ENCODE results near the gene DPP8.

DPP8 gene

GRCh38 chr15:65533057-65533756 lies 15.7 kb upstream of the DPP8 start:
- no peak overlapping the region for H3K4me3 ChIP-seq (ENCODE audit: low read length)
- no peak for TF ChIP-seq ZNF274 (IDR thresholded peaks at IDR 0.05; ENCODE audit: low read depth, low read length)

- TF ChIP-seq ZNF274 (IDR thresholded peaks at IDR 0.05; ENCODE audit: low read depth, low read length): no peak
- H3K4me3 ChIP-seq (ENCODE audit: low read length): no peak overlapping the region
Measured at GRCh38 chr15:65532738-65533051, 15.2 kb upstream of the DPP8 start.

DNA sequence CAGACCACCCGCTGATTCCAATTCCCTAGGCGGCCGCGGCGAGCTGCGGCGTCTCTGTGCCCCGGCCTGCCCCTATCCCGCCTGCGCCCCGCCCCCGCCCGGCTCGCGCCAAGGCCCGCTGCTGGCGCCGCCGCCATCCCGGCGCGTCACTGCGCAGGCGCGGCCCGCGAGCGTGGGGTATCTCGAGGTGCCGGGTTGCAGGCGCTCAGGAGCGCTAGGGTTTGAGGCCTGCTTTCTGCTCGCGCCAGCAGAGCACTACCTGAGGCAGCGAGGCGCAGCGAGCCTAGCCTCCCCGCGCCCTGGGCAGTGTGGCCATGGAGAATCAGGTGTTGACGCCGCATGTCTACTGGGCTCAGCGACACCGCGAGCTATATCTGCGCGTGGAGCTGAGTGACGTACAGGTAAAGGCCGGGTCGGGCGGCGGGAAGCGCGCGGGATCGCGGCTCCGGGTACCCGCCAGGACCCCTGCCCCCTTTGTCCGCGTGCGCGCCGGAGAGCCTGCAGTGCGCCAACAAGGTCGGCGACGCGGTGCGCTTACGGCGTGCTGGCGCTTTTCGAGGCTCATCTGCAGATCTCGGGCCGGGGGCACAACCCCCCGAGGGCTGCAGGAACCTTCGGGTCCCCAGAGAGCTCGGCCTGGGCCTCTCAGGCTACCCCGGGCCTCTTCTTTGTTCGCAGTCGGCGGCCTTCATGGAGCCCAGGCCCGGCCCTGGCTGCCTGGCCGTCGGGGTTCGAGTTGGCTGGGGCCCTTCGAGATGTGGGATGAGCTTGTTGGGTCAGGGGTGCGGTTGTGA lies 13.0 kb upstream of the DPP8 start, which contains the start of gene HACD3:
TSS of gene HACD3 (plus strand) at position 146 of the 794 bp plus-strand sequence. CDS start at position 315, 169 bp downstream.
- no peak for TF ChIP-seq ZNF274 (IDR thresholded peaks at IDR 0.05; ENCODE audit: low read depth, low read length)

DNA sequence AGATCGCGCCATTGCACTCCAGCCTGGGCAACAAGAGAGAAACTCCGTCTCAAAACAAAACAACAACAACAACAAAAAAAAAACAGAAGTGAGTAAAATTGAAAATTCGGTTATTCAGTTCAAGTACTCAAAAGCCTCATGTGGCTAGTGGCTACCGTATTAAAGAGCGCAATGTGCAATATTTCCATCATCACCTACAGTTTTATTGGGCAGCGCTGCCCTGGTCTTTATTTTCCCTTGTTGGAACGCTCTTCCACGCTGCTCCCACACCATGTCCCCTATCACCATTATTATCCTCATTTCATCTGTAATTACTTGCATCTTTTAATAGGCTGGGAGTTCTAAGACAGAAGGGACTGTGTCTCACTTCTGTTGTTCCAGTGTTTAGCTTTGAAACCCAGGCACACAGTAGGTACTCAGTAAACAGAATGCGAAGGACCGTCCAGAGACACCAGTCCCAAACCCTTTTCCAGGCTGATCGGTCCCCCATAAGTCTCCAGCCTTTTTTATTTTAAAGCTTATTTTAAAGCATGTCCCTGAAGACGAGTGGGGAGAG lies 12.4 kb upstream of the DPP8 start:
- TF ChIP-seq ZNF274 (IDR thresholded peaks at IDR 0.05; ENCODE audit: low read depth, low read length): no peak

More for the DNA sequence above, 13.0 kb upstream of the DPP8 start, which contains the start of gene HACD3:
- peak within 1 kb of the TSS; percentile 96 for H3K4me3 ChIP-seq (ENCODE audit: low read length)

DNA sequence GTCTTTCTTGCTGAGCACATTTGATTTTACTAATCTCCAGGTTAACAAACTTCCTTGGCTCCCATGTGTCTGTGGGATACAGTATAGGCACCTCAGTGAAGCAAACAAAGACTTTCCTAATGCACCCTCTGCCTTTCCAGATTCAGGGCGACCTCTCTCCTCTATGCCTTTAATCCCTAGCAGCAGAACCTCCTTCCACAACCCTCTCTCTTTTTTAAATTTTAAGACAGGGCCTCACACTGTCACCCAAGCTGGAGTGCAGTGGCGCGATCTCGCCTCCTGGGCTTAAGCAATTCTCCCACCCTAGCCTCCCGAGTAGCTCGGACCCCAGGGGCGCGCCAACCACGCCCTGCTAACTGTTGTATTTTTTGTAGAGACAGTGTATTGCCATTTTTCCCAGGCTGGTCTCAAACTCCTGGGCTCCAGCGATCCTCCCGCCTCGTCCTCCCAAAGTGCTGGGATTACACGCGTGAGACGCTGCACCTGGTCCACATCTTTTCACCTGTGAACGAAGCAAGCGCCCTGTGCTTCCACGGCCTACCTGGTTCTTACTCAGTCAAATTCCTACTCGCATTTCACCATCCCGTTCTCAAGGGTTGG lies 11.1 kb upstream of the DPP8 start:
- no peak overlapping the region for H3K4me3 ChIP-seq (ENCODE audit: low read length)
- TF ChIP-seq ZNF274 (IDR thresholded peaks at IDR 0.05; ENCODE audit: low read depth, low read length): no peak

More for the DNA sequence above, 12.4 kb upstream of the DPP8 start:
- H3K4me3 ChIP-seq (ENCODE audit: low read length): peak overlapping the region; percentile 96

- no peak for TF ChIP-seq ZNF274 (IDR thresholded peaks at IDR 0.05; ENCODE audit: low read depth, low read length)
- H3K4me3 ChIP-seq (ENCODE audit: low read length): no peak overlapping the region
Measured at GRCh38 chr15:65525622-65526021, 8.1 kb upstream of the DPP8 start.

GRCh38 chr15:65524226-65524625 lies 6.7 kb upstream of the DPP8 start:
- H3K4me3 ChIP-seq (ENCODE audit: low read length): no peak overlapping the region
- TF ChIP-seq ZNF274 (IDR thresholded peaks at IDR 0.05; ENCODE audit: low read depth, low read length): no peak

GRCh38 chr15:65521350-65521749 lies 3.9 kb upstream of the DPP8 start:
- no peak overlapping the region for H3K4me3 ChIP-seq (ENCODE audit: low read length)
- TF ChIP-seq ZNF274 (IDR thresholded peaks at IDR 0.05; ENCODE audit: low read depth, low read length): no peak

DNA sequence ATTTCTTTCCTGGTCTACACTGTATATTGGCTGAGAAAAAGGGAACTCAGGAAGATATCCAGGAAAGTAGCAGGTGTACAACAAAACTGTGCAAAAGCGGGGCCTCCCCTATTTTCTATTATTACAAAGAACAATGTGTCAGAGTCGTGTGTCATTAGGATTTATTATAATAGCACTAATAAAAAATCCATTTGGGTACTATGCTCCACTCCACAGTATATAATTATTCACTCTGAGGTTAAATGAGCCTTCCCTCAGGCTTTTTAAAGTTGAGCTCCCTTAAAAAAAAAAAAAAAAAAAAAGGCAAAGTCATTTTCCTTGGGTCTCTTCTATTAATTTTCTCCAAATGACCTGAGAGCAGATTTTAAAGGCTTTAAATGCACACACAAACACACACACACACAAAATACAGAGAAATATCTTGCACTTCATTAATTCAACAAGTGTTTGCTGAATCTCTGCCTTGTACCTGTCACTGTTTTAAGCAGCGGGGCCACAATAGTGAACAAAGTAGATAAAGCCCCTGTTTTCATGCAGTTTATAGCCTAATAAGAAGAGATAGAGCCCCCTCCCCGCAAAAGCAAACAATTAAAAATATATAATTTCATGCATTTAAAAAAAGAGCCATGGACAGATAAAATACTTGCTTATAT lies 1.3 kb upstream of the DPP8 start:
- H3K4me3 ChIP-seq (ENCODE audit: low read length): no peak overlapping the region
- TF ChIP-seq ZNF274 (IDR thresholded peaks at IDR 0.05; ENCODE audit: low read depth, low read length): no peak

DNA sequence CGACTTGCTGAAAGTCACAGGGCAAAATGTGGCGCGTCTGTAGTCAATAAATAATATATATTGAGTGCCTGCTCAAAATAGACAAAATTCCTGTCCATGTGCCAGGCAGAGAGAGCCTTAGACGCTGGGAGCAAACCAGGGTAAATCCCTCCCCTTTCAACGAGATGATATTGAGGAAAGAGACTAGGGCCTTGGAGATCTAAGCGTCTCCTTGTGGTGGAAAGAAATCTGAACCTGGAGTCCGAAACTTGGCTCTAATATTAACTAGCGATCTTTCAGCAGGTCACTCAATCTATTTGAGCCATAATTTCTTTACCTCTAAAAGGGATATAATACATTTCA lies 348 bp upstream of the DPP8 start:
- TF ChIP-seq ZNF274 (IDR thresholded peaks at IDR 0.05; ENCODE audit: low read depth, low read length): no peak
- H3K4me3 ChIP-seq (ENCODE audit: low read length): peak overlapping the region; percentile 99; the same call in 1 of the 2 replicates

DNA sequence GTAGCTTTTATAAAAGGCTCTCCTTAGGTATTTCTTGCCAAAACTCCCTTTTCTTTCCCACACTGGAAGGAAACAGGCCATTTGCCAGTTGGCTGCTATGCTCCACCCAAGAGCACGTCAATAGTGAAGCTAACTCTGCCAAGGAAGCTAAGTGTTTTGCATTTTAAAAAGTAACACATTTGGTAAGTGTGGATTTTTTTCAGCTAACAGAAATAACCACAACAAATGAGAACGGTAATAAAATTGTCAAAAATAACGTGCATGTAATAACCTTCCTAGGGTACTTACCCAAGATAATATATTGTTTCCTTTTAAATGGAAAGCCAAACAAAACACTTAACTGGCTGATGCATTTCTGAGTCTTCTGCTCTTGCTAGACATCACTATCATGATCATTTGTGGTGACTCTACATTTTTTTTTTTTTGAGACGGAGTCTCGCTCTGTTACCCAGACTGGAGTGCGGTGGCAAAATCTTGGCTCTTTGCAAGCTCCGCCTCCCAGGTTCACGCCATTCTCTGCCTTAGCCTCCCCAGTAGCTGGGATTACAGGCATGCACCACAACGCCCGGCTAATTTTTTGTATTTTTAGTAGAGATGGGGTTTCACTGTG lies 4.6 kb downstream of the DPP8 start:
- TF ChIP-seq ZNF274 (IDR thresholded peaks at IDR 0.05; ENCODE audit: low read depth, low read length): no peak
- H3K4me3 ChIP-seq (ENCODE audit: low read length): no peak overlapping the region

- TF ChIP-seq ZNF274 (IDR thresholded peaks at IDR 0.05; ENCODE audit: low read depth, low read length): no peak
- H3K4me3 ChIP-seq (ENCODE audit: low read length): no peak overlapping the region
Measured at GRCh38 chr15:65512189-65512588, 5.3 kb downstream of the DPP8 start.

GRCh38 chr15:65509321-65509720 lies 8.2 kb downstream of the DPP8 start:
- H3K4me3 ChIP-seq (ENCODE audit: low read length): no peak overlapping the region
- no peak for TF ChIP-seq ZNF274 (IDR thresholded peaks at IDR 0.05; ENCODE audit: low read depth, low read length)

DNA sequence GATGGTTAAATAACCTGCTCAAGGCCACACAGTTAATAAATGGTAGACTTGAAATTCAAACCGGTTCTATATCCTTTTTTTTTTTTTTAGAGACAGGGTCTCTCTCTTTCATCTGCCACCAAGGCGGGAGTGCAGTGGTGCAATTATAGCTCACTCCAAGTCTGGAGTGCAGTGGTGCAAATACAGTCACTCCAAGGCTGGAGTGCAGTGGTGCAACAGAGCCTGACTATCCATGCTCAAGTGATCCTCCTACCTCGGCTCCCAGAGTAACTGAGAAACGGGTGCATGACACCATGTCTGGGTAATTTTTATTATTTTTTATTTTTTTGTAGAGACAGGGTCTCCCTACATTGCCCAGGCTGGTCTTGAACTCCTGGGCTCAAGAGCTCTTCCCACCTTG lies 23.4 kb downstream of the DPP8 start:
- no peak overlapping the region for H3K4me3 ChIP-seq (ENCODE audit: low read length)
- no peak for TF ChIP-seq ZNF274 (IDR thresholded peaks at IDR 0.05; ENCODE audit: low read depth, low read length)
